ENCODE measurements around the gene STYXL1.
A peak's percentile ranks its signal among the peaks of the same experiment; 100 is the strongest.
"Not testable (repeated sequence)": the region's sequence is repeated elsewhere in the genome, so short reads cannot be mapped to it uniquely, and the experiment has no call there.

STYXL1 gene

GRCh38 chr7:76040126-76040525, 7.7 kb downstream of the STYXL1 start:
- CTCF ChIA-PET, result interaction anchor here (2.4 kb wide), 1 partner anchor 19 kb away, joined by 10 read pairs; no protein-coding TSS in a partner anchor

GRCh38 chr7:76037310-76037709, 10.5 kb downstream of the STYXL1 start:
- POLR2A ChIA-PET, result interaction anchor here (1.0 to 3.4 kb wide), 2 partner anchors 10 to 17 kb away, joined by 4 to 23 read pairs; partner anchors contain the start of genes MDH2 and STYXL1
- CTCF ChIA-PET, result interaction anchor here (0.6 to 1.9 kb wide), 7 partner anchors 9 to 226 kb away, joined by 3 to 14 read pairs (median 3); partner anchors contain the start of gene RHBDD2
- TF ChIP-seq CTCF (IDR thresholded peaks at IDR 0.05; ENCODE audit: insufficient read depth, low read length, missing control alignments), result no peak
- H3K4me3 ChIP-seq (ENCODE audit: low read depth, low read length), result no peak overlapping the region
- DNase-seq (ENCODE audit: low read depth, low spot score), result peak; percentile 67

More at GRCh38 chr7:76040126-76040525, 7.7 kb downstream of the STYXL1 start:
- no peak overlapping the region for H3K4me3 ChIP-seq (ENCODE audit: low read depth, low read length)
- POLR2A ChIA-PET, result no interaction called here
- DNase-seq (ENCODE audit: low read depth, low spot score), result no peak
- TF ChIP-seq CTCF (IDR thresholded peaks at IDR 0.05; ENCODE audit: insufficient read depth, low read length, missing control alignments), result no peak

GRCh38 chr7:76031964-76032363, 15.8 kb downstream of the STYXL1 start:
- no peak overlapping the region for H3K4me3 ChIP-seq (ENCODE audit: low read depth, low read length)
- ChIA-PET CTCF (interaction anchor here (6.0 kb wide), 1 partner anchor 12 kb away, joined by 30 read pairs; no protein-coding TSS in a partner anchor), POLR2A (no interaction called here)
- no peak for DNase-seq (ENCODE audit: low read depth, low spot score)
- no peak for TF ChIP-seq CTCF (IDR thresholded peaks at IDR 0.05; ENCODE audit: insufficient read depth, low read length, missing control alignments)

- CTCF ChIA-PET, result interaction anchor here (0.6 to 2.3 kb wide), 2 partner anchors 10 to 14 kb away, joined by 3 to 12 read pairs; no protein-coding TSS in a partner anchor
- H3K4me3 ChIP-seq (ENCODE audit: low read depth, low read length); DNase-seq (ENCODE audit: low read depth, low spot score); POLR2A ChIA-PET: not testable (repeated sequence)
These were observed 18.1 kb downstream of the STYXL1 start for GRCh38 chr7:76029682-76030081.

GRCh38 chr7:76023002-76023401, 24.8 kb downstream of the STYXL1 start:
- DNase-seq (ENCODE audit: low read depth, low spot score), result no peak
- CTCF ChIA-PET, result interaction anchor here (7.5 kb wide), 1 partner anchor 154 kb away, joined by 229 read pairs; no protein-coding TSS in a partner anchor
- POLR2A ChIA-PET, result no interaction called here

GRCh38 chr7:76022026-76022780, 25.6 kb downstream of the STYXL1 start:
- POLR2A ChIA-PET, result no interaction called here
- no peak overlapping the region for H3K4me3 ChIP-seq (ENCODE audit: low read depth, low read length)
- CTCF ChIA-PET, result interaction anchor here (2.0 to 7.5 kb wide), 5 partner anchors 11 to 153 kb away, joined by 7 to 229 read pairs (median 10); no protein-coding TSS in a partner anchor
- no peak for DNase-seq (ENCODE audit: low read depth, low spot score)
- TF ChIP-seq CTCF (IDR thresholded peaks at IDR 0.05; ENCODE audit: insufficient read depth, low read length, missing control alignments), result no peak

More at GRCh38 chr7:76023002-76023401, 24.8 kb downstream of the STYXL1 start:
- no peak overlapping the region for H3K4me3 ChIP-seq (ENCODE audit: low read depth, low read length)
- TF ChIP-seq CTCF (IDR thresholded peaks at IDR 0.05; ENCODE audit: insufficient read depth, low read length, missing control alignments), result no peak
